Heart left ventricle (tissue), 13 donors: ENCODE measurements around the gene CDC25C.

Experiments used
- CTCF ChIP-seq, 12 donors: fragments of 200-600 bp; sonication (generic) in 4 of 12; IDR thresholded peaks; one replicate each; pipeline versions ENCODE4 v1.5.0 to v1.8.0; 2018 to 2022; ENCODE audit warnings: antibody characterized with exemption in 12 of 12, mild to moderate bottlenecking in 5 of 12
- POLR2A ChIP-seq, 2 donors: fragments of 450-650 bp; IDR thresholded peaks; one replicate each; pipeline ENCODE4 v1.6.1; 2017; ENCODE audit warnings: antibody characterized with exemption in 2 of 2, mild to moderate bottlenecking in 2 of 2, moderate library complexity in 2 of 2
- donor health status: ischemic (EF 13 %, LVEDD 7.1; RV severe dilation, severe dysfunction).
- donor health status: DM: no; HTN: yes; CAD: no.
- donor health status: DM: no; HTN: no; CAD: no.
- donor health status: ischemic (EF 25% LVEDD 6.9; RV normal size, moderate dysfunction).
- donor health status: ischemic (EF 25% LVEDD 5.7; RV mildly dilated, moderate dysfunction).
- donor health status: ischemic (EF 35%, LVEDD 5.7; RV mildly dilated, moderate dysfunction).
- donor health status: nonischemic (EF 11% LVEDD 7.7; RV severe dilation, severe dysfunction).
- donor health status: DM: yes; HTN: yes; CAD: no.
- donor health status: PGD.
- donor health status: ischemic (EF 29% LVEDD 5.4; RV normal size, mild dysfunction).
- donor health status: nonischemic (EF 23%, LVEDD 6.1; RV moderate dilation, normal function).

- TF ChIP-seq POLR2A (IDR thresholded peaks at IDR 0.05) = no peak
- peak in 1 of 12 donors; percentile 22 for TF ChIP-seq CTCF (IDR thresholded peaks at IDR 0.05)
Observed at GRCh38 chr5:138305797-138306196, 25.8 kb downstream of the CDC25C start.
